ENCODE data around the gene PHACTR2. TPM values are rescaled to one million over a fixed set of nuclear protein-coding genes. Genes with fewer than 3 reads are reported as not detected.

PHACTR2 gene
- total RNA-seq, 1 donor from 2014 or later, result 38.3 TPM

DNA sequence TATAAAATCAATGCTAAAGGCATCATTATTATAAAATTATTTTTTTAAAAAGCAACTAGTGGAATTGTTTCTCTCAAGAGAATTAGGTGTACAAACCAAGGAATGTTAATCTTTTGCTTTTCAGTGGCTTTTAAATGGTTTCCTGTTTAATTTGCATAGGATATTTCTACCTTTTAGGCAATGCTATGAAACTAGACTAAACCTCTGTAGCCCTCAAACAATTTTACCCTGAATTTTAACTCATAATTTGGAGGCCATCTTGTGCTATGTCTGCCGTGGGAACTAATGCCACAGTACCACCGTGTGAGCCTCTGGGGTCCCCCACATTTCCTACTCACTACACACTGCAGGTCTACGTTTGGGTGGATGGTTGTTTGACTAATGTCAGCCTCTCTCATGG lies 20.6 kb downstream of the PHACTR2 start:
- intact Hi-C loops (cut with micrococcal nuclease), result no loop called here

DNA sequence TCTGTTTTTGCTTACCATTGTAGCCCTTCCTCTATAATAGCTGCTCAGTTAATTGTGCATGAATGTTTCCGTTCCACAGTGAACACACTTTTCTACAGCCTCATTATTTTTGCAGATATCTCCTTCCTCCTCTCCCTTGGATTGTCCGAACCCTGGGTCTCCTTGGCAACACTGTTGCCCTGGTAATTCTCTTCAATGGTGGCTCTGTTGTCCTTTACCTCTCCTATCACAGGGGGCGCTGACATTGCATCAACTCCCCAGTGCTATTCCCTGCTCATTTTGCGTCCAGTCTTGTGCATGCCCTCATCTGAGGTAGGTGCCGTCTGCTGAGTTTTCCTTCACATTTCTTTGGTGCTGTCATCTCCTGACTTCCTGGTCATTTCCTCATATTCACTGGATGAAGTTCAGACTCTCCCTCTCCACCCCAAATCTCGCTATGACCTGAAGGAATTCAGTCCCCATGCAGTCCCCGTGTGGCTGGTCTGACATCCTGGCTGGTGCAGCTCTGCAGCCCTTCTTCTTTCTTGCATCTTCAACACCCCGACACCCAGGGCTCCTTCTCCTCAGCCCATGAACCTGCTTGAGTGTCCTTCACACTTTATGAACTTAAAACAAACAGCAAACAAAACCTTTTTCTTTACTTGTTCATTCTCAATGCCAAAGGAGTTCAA lies 21.1 kb downstream of the PHACTR2 start:
- intact Hi-C loops (cut with micrococcal nuclease), result no loop called here

DNA sequence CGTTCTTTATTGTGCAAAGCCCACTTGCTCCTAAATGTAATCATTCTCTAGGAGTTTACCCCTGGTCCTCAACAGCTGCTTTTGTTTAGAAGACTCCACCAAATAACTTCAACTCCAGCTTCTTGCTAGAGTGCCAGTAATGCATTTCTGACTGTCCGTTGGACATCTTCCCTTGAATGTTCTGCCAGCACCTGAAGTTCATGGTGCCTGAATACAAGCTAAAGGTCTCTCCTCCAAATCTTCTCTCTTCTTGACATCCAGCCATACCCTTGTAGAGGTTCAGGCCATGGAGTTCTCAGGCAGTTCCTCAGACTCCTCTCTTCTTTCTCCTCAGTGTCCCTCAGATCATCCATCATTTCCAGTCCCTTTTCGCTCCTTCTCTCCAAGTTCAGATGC lies 21.7 kb downstream of the PHACTR2 start:
- intact Hi-C loops (cut with micrococcal nuclease), result no loop called here

DNA sequence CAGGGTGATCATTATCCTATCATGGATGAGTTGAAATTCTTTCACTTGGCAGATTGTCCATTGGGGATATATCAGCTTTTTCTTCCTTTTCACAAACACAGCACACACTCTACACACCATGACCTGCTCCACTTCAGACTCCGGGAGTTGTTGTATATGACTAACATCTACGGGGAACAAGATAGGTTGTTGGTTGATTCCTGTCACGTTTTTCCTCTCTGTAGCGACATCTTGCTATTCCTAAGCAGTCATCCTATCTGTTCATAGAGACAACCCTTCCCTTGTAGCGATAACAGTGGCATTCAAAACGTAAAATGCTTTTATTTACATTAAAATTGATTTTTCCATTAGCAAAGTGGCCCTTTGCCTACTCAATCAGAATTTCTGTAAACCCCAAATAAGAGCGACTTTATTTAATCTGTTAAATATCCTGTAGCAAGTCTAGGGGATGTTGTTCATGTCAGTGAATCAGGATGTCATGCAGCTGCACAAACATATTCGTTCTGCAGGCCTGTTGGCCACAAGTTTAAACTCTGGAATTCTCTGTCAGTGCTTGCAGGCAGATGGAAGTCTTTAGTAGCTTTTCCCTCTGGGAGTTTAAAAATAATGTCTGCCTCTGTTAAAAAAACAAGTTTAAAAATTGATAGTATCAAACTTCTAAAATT lies 23.1 kb downstream of the PHACTR2 start:
- intact Hi-C loops (cut with micrococcal nuclease), result no loop called here

DNA sequence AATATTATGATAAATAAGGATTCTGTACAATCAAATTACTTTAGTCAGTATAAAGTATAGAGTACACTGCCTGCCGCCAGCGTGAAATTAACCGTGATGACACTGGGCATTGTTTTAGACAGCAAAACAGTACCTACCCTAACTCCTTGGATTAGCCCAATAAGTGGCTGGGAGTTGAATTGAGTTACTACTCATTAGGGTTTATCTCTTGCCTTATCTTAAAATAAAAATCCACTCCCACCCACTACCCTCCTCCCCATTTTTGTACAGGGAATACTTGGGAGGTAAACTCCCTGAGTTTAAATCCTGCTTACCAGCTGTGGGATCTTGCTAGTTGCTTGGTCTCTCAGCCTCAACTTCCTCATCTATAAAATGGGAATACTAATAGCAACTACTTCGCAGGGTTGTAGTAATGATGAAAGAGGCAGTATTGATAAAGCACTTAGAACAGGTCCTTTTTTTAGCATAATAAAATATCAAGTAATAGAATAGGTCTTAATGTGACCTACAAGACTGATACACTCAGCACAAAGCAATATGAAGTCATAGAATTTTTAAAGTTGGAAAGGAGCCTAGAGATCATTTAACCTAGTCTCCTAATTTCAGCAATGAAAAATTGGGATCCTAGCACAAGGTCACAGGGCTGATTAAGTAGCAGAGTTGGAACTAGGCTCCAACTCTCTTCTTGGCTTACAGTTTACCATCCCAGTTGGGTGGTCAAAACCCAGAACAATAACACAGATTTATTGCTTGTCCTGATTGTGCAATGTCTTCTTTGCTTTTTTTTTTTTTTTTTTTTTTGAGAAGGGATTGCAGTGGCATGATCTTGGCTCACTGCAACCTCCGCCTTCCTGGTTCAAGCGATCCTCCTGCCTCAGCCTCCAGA lies 23.8 kb downstream of the PHACTR2 start:
- intact Hi-C loops (cut with micrococcal nuclease), result no loop called here

DNA sequence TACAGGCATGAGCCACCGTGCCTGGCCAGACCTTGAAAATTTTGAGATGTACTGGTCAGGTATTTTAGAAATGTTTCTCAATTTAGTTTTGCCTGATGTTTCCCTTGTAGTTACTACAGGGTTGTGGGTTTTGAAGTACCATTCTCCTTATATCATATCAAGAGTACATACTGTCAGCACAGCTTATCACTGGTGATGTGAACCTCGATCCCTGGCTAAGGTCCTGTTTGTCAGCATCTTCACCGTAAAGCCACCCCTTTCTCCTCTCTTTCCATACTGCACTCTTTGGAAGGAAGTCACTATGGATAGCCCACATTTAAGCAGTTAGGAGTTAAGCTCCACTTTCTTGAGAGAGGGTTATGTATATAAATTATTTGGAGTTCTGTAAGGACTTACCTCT lies 27.8 kb downstream of the PHACTR2 start:
- intact Hi-C loops (cut with micrococcal nuclease), result no loop called here

DNA sequence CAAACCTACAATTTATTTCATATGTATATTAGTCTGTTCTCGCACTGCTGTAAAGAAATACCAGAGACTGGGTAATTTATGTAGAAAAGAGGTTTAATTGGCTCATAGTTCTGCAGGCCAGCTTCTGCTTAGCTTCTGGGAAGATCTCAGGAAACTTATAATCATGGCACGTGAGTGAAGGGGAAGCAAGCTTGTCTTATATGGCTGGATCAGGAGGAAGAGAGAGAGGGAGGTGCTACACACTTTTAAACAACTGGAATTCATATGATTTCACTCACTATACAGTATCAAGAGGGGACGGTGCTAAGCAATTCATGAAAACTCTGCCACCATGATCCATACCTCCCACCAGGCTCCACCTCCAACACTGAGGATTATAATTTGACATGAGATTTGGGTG lies 29.9 kb downstream of the PHACTR2 start:
- intact Hi-C loops (cut with micrococcal nuclease), result no loop called here

DNA sequence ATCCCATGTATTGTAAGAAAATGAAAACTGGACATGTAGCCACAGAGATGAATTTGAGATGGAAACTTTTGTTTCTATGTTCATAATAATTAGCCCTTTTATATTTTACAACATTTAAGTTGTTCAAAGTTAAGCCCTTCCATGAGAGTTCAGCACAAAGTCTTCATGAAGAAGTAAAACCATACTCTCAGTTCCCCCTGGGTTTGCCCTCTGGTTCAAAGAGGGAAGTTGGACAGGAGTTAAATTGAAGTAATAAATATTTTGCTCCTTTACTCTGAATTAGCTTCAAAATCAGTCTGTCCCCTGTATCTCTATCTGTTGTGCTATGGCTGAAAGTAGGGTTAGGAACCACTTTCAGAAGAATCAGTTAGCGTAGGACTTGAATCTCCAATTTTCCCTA lies 31.1 kb downstream of the PHACTR2 start:
- intact Hi-C loops (cut with micrococcal nuclease), result no loop called here

DNA sequence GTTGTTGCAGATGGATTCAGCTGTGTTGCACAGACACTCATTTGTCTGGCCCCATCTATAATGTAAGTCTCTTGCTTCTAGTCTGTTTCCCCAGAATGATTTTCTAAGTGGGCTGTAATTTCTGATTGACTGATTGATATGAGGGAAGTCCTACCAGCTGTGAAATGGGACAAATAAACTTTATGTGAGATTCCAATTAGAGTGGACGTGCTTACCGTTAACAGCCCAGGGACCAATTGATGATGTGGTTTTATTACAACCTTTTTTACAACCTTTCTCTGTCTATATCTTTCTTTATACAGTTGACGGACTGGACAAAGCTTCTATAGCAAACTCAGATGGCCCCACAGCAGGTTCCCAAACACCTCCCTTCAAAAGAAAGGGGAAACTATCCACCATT lies 33.9 kb downstream of the PHACTR2 start:
- intact Hi-C loops (cut with micrococcal nuclease), result no loop called here

DNA sequence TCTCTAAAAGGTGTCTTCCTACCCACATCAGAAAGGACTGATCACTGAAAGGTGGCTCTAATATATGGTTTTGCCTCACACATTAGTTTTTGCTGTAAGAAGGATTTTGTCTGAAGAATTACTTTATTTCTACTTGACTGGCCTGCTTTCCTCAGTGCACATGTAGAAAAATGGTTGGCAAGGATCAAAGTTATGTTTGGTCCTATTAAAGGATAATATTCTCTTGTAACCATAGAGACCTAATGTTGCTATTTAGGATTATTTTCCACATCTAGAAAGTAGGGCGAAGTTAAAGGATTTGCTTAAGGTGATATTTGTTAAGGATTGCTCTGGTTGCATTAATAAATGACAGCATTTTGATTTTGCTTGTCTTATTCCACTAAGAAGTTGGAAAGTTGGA lies 40.7 kb downstream of the PHACTR2 start:
- intact Hi-C loops (cut with micrococcal nuclease), result no loop called here

DNA sequence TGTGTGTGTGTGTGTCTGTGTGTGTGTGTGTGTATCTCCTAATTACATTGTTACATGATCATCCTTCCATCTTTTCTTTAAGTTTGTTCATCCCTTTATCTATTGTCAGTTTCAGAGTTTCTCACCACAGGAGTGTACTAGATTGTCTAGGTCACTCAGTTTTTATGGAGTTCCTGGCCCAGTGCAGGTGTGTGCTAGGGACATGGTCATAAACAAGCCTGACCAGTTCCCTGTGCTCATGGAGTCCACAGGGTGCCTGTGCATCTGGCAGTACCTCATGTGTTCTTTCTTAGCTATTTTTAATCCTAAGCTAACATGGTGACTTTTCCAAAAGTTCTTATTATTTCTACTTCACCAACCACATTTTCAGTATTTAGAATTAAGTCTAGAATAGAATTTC lies 43.9 kb downstream of the PHACTR2 start:
- intact Hi-C loops (cut with micrococcal nuclease), result no loop called here

DNA sequence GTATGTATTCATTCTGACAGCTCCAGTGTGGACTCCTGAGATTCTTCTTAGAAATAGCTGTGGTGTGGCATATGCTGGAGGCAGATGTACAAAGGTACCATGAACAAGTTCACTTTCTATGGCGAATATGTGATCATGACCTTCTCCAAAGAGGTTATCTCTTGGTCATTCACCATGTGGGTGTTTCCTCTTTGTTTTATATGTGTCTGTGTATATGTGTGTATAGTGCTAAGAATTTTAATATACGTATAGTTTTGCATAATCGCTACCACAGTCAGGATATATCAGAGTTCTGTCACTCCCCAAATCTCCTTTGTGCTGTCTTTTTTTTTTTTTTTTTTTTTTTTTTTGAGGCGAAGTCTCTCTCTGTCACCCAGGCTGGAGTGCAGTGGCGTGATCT lies 47.1 kb downstream of the PHACTR2 start:
- intact Hi-C loops (cut with micrococcal nuclease), result no loop called here

DNA sequence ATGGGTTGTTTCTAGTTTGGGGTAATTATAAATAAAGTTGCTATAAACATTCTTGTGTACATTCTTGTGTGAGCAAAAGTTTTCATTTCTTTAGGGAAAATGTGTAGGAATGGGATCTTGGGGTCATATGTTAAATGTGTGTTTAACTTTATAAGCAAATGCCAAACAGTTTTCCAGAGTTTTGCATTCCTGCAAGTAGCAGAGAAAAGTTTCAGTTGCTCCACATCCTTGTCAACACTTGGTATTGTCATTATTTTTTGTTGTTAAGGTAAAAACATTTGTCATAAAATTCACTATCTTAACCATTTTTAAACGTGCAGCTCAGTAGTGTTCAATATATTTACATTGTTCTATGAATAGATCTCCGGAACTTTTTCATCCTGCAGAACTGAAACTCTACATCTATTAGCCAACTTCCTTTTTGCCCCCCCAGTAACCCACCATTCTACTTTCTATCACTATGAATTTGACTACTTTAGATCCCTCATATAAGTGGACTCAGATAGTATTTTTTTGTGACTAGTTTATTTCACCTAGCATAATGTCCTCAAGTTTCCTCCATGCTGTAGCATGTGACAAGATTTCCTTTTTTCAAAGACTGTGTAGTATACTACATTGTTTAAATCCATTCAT lies 48.4 kb downstream of the PHACTR2 start:
- intact Hi-C loops (cut with micrococcal nuclease), result no loop called here

DNA sequence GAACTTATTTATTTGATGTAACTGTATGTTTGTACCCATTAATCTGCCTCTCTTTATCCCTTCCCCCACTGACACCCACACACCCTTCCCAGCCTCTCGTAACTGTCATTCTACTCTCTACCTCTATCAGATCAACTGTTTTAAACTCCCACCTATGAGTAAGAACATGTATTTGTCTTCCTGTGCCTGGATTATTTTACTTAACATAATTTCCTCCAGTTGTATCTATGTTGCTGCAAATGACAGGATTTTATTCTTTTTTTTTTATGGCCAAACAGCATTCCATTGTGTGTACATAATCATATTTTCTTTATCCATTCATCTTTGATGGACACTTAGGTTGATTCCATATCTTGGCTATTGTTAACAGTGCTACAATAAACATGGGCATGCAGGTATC lies 49.3 kb downstream of the PHACTR2 start:
- intact Hi-C loops (cut with micrococcal nuclease), result no loop called here

DNA sequence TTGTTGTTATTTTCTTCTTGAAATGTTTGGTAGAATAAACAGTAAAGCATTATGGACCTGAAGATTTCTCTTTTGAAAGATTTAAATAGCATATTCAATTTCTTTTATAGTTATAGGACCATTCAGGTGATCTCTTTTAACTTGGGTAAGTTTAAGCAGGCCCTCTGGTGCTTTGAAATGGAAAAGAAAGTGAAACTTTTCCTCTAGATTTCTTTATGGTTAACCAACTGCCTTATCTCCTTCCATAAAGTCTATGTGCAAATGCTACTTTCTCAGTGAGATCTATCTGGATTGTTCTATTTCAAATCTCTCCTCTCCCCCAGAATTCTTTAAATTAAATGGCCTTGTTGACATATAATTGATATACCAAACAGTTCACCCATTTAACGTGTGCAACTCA lies 54.0 kb downstream of the PHACTR2 start:
- intact Hi-C loops (cut with micrococcal nuclease), result loop anchor here (10.0 kb wide), 1 partner anchor 157 kb away; no protein-coding TSS in a partner anchor

DNA sequence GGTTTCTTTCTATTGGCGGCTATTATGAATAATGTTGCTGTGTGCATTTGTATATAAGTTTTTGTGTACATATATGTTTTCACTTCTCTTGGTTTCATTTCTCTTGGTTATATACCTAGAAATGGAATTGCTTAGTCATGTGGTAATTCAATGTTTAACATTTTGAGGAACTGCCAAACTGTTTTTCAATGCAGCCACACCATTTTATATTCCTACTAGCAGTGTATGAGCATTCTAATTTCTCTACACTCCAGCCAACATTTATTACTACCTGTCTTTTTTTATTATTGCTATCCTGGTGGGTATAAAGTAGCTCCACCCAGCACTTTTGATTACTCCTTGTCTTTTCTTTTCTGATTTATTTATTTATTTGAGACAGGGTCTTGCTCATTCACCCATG lies 54.8 kb downstream of the PHACTR2 start:
- intact Hi-C loops (cut with micrococcal nuclease), result loop anchor here (10.0 kb wide), 1 partner anchor 158 kb away; no protein-coding TSS in a partner anchor

DNA sequence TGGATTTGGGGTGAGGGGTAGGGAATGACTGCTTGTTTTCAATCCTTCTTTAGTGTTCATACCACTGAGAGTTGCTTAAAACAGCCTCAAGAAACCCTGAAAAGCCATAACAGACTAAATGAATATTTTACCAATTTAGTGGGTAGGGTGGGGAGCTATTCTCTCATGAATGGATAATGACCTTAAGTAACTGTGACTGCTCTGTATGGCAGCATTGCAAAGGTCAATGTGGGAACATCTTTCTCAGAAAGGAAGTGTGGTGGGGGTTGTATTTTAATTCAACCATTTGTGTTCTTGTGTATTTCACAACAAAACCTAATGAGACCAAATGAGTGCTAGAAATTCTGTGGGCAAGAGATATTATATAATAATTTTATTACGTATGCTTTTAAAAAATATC lies 55.7 kb downstream of the PHACTR2 start:
- intact Hi-C loops (cut with micrococcal nuclease), result loop anchor here (10.0 kb wide), 1 partner anchor 159 kb away; no protein-coding TSS in a partner anchor

DNA sequence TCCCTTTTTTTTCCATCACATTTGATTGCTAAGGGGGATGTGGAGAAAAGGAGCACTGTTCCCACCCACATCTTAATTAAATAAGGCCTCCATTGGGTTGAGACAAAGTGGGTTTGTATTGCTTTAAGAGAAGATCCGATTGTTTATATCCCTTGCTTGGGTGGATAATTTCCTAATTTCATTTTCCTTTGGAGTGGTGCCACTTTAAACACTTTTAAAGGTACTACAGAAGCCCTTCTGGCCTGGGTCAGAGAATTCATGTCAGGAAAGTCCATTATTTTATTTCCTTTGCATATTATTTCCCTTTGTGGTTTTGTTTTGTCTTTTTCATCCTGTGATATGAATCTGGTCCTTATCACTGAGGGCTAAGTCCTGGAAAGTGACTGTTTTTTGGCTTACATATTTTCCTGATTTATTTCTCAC lies 56.9 kb downstream of the PHACTR2 start:
- intact Hi-C loops (cut with micrococcal nuclease), result loop anchor here (10.0 kb wide), 1 partner anchor 160 kb away; no protein-coding TSS in a partner anchor

DNA sequence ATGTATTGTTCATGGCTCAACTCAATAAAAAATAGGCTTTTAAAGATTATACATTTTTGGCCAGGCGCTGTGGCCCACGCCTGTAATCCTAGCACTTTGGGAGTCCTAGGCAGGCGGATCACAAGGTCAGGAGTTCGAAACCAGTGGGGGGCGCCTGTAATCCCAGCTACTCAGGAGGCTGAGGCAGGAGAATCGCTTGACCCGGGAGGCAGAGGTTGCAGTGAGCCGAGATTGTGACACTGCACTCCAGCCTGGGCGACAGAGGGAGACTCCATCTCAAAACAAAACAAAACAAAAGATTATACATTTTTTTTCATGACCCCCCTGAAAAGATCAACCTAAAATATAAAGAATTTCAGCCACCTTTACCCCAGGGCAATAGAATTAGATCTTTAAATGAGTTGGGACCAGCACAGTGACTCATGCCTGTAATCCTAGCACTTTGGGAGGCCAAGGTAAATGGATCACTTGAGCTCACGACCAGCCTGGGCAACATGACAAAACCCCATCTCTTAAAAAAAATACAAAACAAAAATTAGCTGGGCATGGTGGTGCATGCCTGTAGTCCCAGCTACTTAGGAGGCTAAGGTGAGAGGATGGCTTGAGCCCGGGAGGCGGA lies 60.4 kb downstream of the PHACTR2 start:
- intact Hi-C loops (cut with micrococcal nuclease), result loop anchor here (10.0 kb wide), 1 partner anchor 163 kb away; no protein-coding TSS in a partner anchor

DNA sequence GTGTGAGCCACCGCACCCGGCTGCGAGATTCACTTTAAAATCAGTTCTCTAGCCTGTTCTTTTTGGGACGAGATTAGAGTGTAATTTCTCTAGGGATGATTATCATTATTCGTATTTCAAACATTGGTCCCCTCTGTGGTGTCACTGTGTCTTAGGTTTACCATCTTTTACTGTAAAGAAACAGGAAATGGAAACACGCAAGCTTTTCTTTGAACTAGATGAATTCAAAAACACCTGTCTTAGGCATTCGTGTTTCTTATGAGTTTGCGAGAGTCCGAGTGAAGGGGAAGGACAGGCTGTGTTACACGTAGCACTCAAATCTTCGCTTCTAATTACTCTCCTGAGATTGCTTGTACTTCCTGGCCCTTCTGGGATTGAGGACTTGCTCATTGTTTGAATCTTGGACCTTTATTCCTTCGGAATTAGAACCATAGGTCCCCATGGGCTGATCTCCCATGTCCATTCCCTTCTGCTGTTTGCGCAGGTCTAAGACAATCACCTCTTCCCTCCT lies 61.6 kb downstream of the PHACTR2 start:
- intact Hi-C loops (cut with micrococcal nuclease), result loop anchor here (10.0 kb wide), 1 partner anchor 165 kb away; no protein-coding TSS in a partner anchor

DNA sequence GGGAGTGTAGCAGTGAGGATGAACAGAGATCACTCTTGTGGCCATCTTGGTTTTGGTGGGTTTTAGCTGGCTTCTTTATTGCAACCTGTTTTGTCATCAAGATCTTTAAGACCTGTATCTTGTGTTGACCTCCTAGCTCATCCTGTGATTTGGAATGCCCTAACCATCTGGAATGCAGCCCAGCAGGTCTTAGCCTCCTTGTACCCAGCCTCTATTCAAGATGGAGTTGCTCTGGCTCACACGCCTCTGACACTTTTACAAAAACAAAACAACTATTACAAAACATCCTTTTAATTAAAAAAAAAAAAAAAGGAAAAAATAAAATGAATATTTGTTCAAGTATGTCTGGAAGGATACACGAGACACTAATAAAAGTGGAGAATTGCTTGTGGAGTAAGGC lies 62.4 kb downstream of the PHACTR2 start:
- intact Hi-C loops (cut with micrococcal nuclease), result no loop called here

Measured in T-helper 2 cell treated with Interferon-gamma antibody and Interleukin-4, amounts not matched to agents 100 ng/mL and 5 ng/mL, for 36 hours (primary cell).